Measurements from ENCODE around the gene N4BP2L2. TPM values are rescaled to one million over a fixed set of nuclear protein-coding genes. Genes with fewer than 3 reads are reported as not detected.

The N4BP2L2 gene
- total and polyA plus RNA-seq, 2 of the 8 experiments (the other 6 are each of a cell fraction or from before 2014, with no cell fraction given), result 14.6 to 67.6 TPM

DNA sequence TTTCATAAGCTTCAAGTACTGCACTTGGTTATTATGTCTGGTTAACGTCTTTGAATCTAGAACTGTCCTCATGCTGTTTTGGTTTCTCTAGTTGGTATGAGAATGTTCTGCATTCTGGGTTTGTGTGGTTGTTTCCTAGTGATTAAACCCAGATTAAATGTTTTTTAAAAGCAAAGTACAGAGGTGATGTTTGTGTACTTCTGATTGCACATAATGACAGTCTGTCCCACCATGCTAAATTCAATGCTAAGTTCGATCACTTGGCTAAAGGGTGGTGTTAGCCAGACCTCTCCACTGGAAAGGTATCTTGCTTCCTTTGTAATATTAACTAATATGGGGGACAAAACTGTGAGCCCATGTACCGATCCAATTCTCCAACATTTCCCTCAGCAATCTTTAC, 125.3 kb downstream of the N4BP2L2 start (continued):
- TF ChIP-seq JUND (IDR thresholded peaks at IDR 0.05; ENCODE audit: low read length) (no peak), EZH2 (IDR thresholded peaks at IDR 0.05; ENCODE audit: low read depth, low read length, severe bottlenecking) (no peak), TAF1 (IDR thresholded peaks at IDR 0.05; ENCODE audit: low read depth, low read length) (no peak), POLR2A (IDR thresholded peaks at IDR 0.05; ENCODE audit: control extremely low read depth in 1 of 2, low read depth in 2 of 2, low read length in 2 of 2) (no peak)
